Measurements from ENCODE around the gene WNT4.

Gene WNT4

DNA sequence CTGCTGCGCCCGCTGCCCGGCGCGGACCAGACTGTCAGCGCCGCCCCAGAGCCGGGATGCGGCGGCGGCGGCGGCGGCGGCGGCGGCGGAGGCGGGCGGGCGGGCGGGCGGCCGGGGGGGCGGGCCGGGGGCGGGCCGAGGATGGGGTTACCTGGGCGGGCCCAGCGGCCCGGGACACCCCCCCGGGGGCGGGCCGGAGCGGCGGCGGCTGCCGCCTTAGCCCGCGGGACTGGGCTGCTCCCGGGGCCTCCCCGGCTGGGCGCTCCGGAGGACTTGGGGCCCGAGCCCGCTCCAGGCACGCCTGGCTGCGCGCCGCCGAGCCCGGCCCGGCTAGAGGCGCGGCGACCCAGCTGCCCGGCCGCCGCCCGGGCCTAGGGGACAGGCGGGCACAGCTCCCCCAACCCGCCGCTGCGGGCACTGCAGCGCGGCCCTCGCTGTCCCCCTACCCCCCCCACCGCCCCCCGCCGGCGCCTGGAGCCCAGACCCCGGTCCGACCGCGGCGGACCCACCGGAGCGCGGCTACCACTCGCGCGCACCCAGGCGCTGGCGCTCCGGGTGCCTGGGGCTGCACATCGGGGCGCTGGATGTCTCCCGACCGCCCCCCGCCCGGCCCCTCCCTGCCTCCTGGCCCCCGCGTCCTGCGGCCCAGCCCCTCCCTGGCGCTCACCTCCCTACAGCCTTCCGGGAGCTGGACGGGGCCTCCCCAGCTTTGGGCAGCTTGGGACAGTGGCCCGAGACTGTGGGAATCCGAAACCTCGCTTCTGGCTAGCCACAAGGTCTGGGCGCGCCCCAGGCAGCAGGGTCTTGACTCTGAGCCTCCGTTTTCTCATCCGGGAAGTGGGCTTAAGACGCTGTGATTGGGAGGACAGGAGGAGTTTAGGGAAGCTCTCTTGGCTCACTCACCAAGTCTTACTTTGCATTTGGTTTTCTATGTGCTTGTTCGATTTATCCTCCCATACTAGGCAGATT is at the start of gene WNT4:
TSS of gene WNT4 (minus strand) at position 33 of the 969 bp plus-strand sequence. CDS start 175 bp downstream, outside the sequence.
- no peak for DNase-seq (ENCODE audit: low read depth in 2 of 2)

GRCh38 chr1:22190731-22191130 is 47.8 kb upstream of the WNT4 start:
- DNase-seq (ENCODE audit: low read depth in 2 of 2): no peak

GRCh38 chr1:22190251-22190650 is 47.4 kb upstream of the WNT4 start:
- no peak for DNase-seq (ENCODE audit: low read depth in 2 of 2)

DNA sequence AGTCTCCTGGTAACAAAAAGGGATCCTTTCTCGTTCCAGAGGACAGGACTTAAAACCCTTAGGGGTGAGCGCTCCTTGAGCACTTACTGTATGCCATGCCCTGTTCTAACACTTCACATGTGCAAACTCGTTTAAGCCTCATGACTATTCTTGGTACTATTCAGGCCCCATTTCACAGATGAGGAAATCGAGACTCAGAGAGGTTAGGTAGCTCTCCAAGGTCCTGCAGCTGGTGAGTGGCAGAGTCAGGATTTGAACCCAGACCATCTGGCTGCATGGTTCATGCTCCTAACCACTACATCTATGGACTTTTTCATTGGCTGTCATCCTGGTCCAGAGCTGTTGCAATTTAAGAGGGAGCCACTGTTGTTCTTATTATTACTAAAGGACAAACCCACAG is 46.7 kb upstream of the WNT4 start:
- no peak for DNase-seq (ENCODE audit: low read depth in 2 of 2)

DNA sequence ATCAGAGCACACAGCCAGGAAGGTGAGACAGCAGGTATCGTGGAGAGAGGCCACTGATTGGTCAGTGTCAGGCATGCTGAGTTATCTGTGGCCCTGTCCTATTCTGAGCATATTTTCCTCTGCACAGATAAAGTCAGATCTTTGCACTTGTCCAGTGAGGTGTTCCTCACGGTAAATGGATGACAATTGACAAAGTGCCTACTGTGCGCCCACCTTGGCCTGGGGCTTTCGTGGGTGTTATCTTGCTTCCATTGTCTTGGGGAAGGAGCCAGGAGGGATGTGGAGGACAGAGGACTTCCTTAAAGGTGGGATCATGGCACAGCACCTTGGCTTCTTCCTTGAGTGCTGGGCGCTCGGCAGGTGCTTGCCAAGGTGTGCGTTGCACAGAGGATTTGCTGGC is 46.0 kb upstream of the WNT4 start:
- no peak for DNase-seq (ENCODE audit: low read depth in 2 of 2)

DNA sequence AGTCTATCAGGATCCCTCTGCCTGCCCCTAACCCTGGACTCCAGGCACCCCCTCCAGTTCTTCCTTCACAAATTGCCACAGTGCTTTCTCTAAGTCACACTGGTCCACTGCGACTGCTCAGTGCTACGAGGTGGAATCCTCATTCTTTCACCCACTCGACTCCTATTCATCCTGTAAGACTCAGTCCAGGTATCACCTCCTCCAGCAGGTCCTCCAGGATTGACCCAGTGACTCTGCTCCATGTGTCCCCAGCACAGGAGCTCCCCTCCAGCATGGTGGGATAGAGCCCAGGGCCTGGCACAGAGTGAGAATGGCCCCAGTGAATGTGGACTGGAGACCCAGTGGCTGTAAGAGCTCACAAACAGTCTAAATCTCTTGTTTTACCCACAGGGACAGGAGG is 45.5 kb upstream of the WNT4 start:
- DNase-seq (ENCODE audit: low read depth in 2 of 2): no peak

DNA sequence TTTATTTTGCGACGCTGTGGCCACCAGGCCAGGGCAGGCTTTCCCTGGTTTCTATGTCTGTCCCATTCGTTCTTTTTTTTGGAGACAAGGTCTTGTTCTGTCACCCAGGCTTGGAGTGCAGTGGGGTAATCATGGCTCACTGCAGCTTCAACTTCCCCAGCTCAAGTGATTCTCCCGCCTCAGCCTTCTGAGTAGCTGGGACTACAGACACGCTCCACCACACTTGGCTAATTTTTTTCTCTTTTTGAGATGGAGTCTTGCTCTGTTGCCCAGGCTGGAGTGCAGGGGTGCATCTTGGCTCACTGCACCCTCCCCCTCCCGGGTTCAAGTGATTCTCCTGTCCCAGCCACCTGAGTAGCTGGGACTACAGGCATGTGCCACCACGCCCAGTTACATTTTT is 43.4 kb upstream of the WNT4 start:
- DNase-seq (ENCODE audit: low read depth in 2 of 2): no peak

DNA sequence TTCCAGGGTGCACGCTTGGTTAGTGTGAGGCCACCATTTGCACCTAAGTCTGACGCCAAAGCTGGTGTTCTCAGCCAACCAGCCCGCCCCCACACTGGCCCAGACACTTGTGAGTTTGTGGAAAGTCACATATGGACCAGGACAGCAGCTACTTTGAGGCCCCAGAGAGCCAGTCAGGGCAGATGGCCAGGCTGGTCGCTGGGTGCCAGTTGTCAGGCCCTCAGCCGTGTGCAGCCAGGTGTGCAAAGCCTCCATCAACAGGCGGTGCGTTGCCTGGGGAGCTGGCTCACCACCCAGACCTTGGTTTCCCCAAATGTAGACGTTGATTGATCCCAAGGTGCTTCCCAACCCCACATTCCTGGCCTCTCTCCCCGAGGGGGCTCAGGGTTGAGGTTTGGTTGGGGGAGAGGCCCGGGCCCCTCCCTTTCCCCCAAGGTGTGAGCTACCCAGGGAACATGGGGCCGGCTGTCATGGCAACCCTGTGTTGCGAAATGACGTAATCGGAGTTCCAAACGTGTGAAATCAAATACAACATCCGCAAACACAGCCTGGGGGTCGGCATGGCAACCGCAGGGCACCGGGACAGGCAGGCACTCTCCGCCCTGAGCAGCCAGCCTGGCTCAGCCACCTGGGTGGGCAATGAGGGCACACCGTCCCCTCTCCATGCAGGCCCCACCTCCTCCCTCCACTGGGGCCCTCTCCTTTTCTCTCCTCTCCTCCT is 42.2 kb upstream of the WNT4 start:
- no peak for DNase-seq (ENCODE audit: low read depth in 2 of 2)

GRCh38 chr1:22184454-22184853 is 41.6 kb upstream of the WNT4 start:
- no peak for DNase-seq (ENCODE audit: low read depth in 2 of 2)

DNA sequence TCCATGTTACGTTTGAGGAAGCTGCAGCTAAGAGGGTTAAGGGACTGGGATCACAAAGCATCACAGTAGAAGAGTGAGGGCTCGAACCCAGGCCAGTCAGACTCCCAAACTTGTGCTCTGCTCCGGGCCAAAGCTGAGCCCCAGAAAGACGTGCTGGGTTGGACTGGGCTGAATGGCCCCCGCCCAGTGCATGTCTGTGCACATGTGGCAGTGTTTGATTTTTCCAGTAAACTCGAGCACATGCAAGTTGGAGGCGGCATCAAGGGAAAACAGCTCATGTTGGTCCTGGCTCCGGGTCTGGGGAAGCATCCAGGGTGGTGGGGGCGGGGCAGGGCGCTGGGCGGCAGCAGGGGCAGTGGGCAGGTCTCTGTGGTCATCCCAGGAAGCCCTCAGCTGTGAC is 39.8 kb upstream of the WNT4 start:
- no peak for DNase-seq (ENCODE audit: low read depth in 2 of 2)

GRCh38 chr1:22179197-22179803 is 36.4 kb upstream of the WNT4 start:
- DNase-seq (ENCODE audit: low read depth in 2 of 2): no peak

GRCh38 chr1:22177354-22178003 is 34.6 kb upstream of the WNT4 start:
- no peak for DNase-seq (ENCODE audit: low read depth in 2 of 2)

DNA sequence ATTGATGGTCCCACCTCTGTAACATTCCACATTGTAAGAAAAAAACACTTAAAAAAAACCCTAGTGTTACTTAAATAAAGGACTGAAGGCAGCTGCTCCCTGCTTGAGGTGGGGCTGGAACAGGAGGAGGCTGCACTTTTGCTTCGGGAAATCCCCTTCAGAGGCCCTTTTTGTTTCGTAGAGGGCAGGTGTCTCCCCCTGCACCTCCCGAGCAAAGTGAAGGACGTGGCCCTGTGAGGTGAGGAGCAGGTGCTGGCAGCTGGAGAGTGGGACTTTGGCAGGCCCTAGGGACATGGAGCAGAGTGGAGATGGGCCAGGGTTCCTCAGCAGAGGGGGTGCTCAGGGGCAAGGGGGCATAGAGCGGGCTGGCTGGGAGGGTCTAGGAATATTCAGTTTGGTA is 33.4 kb upstream of the WNT4 start:
- no peak for DNase-seq (ENCODE audit: low read depth in 2 of 2)

DNA sequence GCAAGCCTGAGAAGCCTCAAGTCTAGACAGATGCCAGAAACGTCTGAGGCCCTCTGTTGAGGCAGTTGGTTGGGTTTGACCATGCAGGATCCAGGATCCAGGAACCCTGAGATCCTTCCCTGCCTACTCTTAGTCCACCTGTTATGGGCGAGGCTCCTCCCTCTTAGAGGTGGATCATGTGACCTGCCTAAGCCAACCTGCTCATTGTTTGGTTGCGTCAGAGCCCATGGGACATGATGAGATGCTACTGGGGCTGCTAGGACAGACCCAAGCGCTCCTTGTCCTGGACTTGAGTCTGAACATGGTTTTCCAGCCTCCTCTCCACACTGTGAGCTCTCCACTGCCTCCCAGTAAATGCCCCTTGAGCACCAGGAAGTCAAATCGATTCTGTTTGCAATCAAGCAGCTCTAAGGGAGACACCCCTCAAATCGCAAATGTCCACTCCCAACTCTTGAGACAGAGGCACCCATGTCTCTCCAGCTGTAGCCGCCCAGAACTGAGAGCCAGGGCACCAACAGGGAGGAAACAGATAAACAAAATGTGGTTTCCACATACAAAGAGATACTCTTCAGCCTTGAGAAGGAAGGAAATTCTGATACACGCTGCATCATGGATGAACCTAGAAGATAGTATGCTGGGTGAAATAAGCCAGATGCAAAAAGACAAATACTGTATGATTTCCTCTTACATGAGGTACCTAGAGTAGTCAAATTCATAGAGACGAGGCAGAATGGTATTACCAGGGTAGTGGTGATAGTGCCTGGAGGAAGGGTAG is 31.7 kb upstream of the WNT4 start:
- DNase-seq (ENCODE audit: low read depth in 2 of 2): no peak

- DNase-seq (ENCODE audit: low read depth in 2 of 2): no peak
Measured at GRCh38 chr1:22171951-22172715, 29.2 kb upstream of the WNT4 start.

DNA sequence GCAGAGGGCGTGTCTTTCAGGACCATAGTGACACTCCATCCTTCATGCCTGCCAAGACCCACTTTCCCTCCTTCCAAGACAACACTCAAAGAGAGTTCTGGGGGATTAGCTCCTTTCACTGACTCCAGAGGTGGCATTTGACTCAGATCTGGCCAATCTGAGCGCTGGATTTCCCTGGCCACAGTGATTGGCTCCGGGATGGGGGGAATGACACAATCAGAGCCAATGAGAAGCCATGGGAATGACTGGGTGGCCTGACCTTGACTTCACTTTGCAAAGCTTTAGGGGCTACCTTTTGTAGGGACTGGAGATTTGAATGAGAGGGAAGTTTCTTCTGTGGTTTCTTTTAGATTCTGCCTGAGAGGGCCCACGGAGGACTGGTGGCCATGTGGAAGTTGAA is 26.9 kb upstream of the WNT4 start:
- DNase-seq (ENCODE audit: low read depth in 2 of 2): no peak

- no peak for DNase-seq (ENCODE audit: low read depth in 2 of 2)
Measured at GRCh38 chr1:22168412-22168973, 25.6 kb upstream of the WNT4 start.

DNA sequence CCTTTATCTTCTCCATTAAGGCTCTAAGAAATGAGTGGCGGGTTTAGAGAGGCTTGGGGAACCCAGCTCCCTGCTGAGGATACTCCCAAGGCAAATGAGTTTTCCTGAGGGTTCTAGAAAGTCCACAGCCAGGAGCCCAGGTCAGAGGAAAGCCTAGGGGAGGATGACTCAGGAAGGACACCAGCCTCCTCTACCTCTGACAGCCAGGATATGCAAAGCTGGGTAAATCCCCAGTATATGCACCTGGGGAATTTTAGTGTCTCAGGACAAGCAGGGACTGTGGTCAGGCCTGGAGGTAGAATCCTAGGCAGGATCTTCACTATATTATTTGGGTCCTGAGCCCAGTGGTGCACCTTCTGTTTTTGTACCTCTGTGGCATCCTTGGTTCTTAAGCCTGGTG is 23.5 kb upstream of the WNT4 start:
- no peak for DNase-seq (ENCODE audit: low read depth in 2 of 2)

- no peak for DNase-seq (ENCODE audit: low read depth in 2 of 2)
Measured at GRCh38 chr1:22164841-22165808, 22.2 kb upstream of the WNT4 start.

Data from fibroblast of skin of left quadriceps (primary cell).